Transverse colon (tissue), 4 donors: Measurements from ENCODE around the gene RDX. TPM values are rescaled to one million over a fixed set of nuclear protein-coding genes. Genes with fewer than 3 reads are reported as not detected.

Experiments used
- DNase-seq: peaks from one replicate; pipeline ENCODE4 v3.0.0-alpha.2; 2019
- H3K27ac ChIP-seq, 4 donors: fragments of 200-600 bp; sonication (generic); 2 replicates each; pipeline ENCODE4 v1.5.1; 2016 to 2018; ENCODE audit warnings: inconsistent platforms in 4 of 4
- H3K27me3 ChIP-seq: fragments of 200-600 bp; sonication (generic); 2 replicates; pipeline ENCODE4 v1.5.1; 2017; ENCODE audit warnings: inconsistent platforms
- H3K36me3 ChIP-seq, 4 donors: fragments of 200-600 bp; sonication (generic); 2 replicates each; pipeline ENCODE4 v1.5.1; 2017 to 2019; ENCODE audit warnings: inconsistent platforms in 4 of 4
- H3K4me1 ChIP-seq, 4 donors: fragments of 200-600 bp; sonication (generic); 2 replicates each; pipeline ENCODE4 v1.5.1; 2017 to 2020; ENCODE audit warnings: inconsistent platforms in 4 of 4
- H3K4me3 ChIP-seq, 4 donors: fragments of 200-600 bp; sonication (generic); 1 replicate in 1 of 4; 2 replicates in 3 of 4; pipeline versions ENCODE4 v1.5.1 to v1.6.1; 2017 to 2019; ENCODE audit warnings: inconsistent platforms in 4 of 4
- H3K9me3 ChIP-seq, 2 donors: fragments of 200-600 bp; sonication (generic); 2 replicates each; pipeline ENCODE4 v1.5.1; 2017 to 2019; ENCODE audit warnings: inconsistent platforms in 2 of 2
- EP300 ChIP-seq: sonication (generic); formaldehyde crosslinking; IDR thresholded peaks from one replicate; pipeline ENCODE4 v1.6.1; 2017; ENCODE audit warnings: antibody characterized with exemption, low read depth
- POLR2A ChIP-seq: fragments of 450-650 bp; IDR thresholded peaks from one replicate; pipeline ENCODE4 v1.6.1; 2016; ENCODE audit warnings: antibody characterized with exemption, mild to moderate bottlenecking, moderate library complexity
- POLR2AphosphoS5 ChIP-seq, 3 donors: sonication (generic); formaldehyde crosslinking; IDR thresholded peaks; one replicate each; pipeline ENCODE4 v1.6.1; 2016; ENCODE audit warnings: antibody characterized with exemption in 3 of 3
- WGBS, 2 donors: methylation state at CpG; one replicate each; pipeline ENCODE4 v1.1.5; 2018; ENCODE audit warnings: low coverage in 1 of 2; 5-methylcytosine and 5-hydroxymethylcytosine counted together
- in situ Hi-C, 4 donors: fragments of 200-750 bp; cut with MboI; loops; one replicate each; pipeline versions ENCODE4 v1.15.0 to v1.15.1; 2017; ENCODE audit warnings: low sequenced_read_pairs in 3 of 4, low pct_ligation_motif_present in 1 of 4, low pct_unique_long_range_greater_than_20kb in 1 of 4
- intact Hi-C: fragments of 100-400 bp; cut with DNase I; formaldehyde crosslinking; loops from one replicate; pipeline ENCODE4 v1.15.1; 2023; ENCODE audit warnings: low total_unique reads
- total RNA-seq, 4 donors: library from RNA; depleted of rRNA; stranded (reverse); fragments of >200 nt; gene quantifications; one replicate each; pipeline ENCODE4 v1.1.0, GENCODE V29; 2016
- TF ChIP-seq, protein P1 (sequence below), 5 experiments: fragments of 200-600 bp in 3 of 5; fragments of 450-650 bp in 2 of 5; sonication (generic) in 3 of 5; IDR thresholded peaks; 1 replicate in 2 of 5; 2 replicates in 3 of 5; pipeline ENCODE4 v1.5.1; 2016 to 2017; ENCODE audit warnings: antibody characterized with exemption in 5 of 5, inconsistent platforms in 3 of 5, mild to moderate bottlenecking in 2 of 5, moderate library complexity in 1 of 5

The RDX gene
- total RNA-seq, 4 donors from 2014 or later, result 16.8 to 34.8 (median 21.9) TPM

DNA sequence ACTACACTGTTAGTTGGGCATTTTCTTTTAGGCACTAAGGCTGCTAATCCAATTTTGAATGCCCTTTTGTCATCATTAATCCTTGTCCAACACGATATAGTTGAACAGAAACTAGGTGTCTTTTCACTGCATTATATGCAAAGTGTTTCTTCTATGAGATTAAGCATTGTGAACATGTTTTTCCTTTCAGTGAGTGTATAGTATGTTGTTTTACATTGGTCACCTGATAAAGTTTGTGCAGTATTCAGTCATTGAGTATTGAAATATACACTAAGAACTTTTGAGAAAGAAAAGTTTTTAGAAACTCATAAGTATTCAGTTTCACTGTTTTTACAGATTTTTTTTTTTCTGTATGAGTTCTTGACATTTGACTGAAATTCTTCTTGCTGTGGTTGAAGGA lies 144.2 kb downstream of the RDX start:
- intact Hi-C loops, result no loop called here
- 70 to 74% methylated on average over 1 of the region's 1 CpG for WGBS, 2 donors

DNA sequence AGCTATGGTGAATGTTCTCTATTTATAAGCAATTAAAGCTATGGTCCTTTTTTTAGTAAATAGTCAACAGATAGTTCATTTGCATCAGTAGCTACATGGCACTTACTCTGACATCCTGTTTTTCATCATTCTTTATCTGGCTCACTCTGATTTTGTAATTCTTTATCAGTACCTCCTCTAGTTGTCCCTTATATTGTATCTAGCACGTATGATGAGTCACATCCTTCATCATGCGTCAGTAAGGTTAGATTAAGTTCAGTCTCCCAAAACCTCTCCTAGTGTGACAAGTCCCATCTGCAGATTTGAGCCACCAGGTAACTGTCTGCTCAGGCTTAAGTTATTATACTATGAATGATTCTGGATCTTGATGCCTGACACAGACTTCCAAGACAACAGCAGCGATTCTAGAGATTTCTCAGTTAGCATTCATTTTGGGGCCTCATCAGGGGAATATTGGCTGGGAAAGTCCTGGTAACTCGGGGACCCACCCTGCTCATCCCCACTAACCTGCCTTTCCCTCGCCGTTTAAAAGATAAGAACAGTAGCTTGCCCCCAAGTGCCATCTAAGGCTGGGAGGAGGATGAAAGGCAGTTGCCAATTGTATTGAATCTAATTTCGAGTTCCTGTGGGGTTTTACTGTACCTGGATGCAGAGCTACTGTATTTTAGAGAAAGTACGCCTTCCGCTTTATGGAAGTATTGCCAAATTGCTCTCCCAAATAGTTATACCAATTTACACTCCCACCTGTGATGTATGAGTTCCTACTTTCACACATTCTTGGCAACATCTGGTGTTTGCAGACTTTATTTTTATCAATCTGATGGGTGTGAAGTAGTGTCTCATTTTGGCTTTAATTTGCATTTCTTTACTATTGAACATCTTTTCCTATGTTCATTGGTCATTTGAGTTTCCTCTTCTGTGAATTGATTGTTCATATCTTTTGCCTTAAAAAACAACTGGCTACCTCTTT lies 147.4 kb downstream of the RDX start:
- intact Hi-C loops, result no loop called here
- Histone ChIP-seq H3K27me3 (no peaks in the 10 kb centered on the region), H3K4me3 (no peak overlapping the region), H3K36me3 (peaks cover 0 to 8% (median 0%) of the 10 kb centered on the region in 4 donors), H3K4me1 (peaks cover 0 to 15% (median 0%) of the 10 kb centered on the region in 4 donors), H3K9me3 (no peaks in the 10 kb centered on the region), H3K27ac (no peak overlapping the region)
- in situ Hi-C loops, result no loop called here
- TF ChIP-seq POLR2A, result no peak
- TF ChIP-seq, protein P1, sequence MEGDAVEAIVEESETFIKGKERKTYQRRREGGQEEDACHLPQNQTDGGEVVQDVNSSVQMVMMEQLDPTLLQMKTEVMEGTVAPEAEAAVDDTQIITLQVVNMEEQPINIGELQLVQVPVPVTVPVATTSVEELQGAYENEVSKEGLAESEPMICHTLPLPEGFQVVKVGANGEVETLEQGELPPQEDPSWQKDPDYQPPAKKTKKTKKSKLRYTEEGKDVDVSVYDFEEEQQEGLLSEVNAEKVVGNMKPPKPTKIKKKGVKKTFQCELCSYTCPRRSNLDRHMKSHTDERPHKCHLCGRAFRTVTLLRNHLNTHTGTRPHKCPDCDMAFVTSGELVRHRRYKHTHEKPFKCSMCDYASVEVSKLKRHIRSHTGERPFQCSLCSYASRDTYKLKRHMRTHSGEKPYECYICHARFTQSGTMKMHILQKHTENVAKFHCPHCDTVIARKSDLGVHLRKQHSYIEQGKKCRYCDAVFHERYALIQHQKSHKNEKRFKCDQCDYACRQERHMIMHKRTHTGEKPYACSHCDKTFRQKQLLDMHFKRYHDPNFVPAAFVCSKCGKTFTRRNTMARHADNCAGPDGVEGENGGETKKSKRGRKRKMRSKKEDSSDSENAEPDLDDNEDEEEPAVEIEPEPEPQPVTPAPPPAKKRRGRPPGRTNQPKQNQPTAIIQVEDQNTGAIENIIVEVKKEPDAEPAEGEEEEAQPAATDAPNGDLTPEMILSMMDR (IDR thresholded peaks at IDR 0.05), result no peak
- no peak for TF ChIP-seq EP300
- no peak for TF ChIP-seq POLR2AphosphoS5 (IDR thresholded peaks at IDR 0.05)
- DNase-seq, result no peak
- 69 to 72% methylated on average over 6 to 9 of the region's 9 CpGs for whole genome bisulfite sequencing, 2 donors

More for the DNA sequence above, 144.2 kb downstream of the RDX start:
- H3K27me3 ChIP-seq, result no peaks in the 10 kb centered on the region
- in situ Hi-C loops, result loop anchor here in 1 of 4 donors (25.0 kb wide), 1 partner anchor 190 kb away; no protein-coding TSS in a partner anchor
- no peak overlapping the region for H3K4me3 ChIP-seq
- TF ChIP-seq EP300, result no peak
- no peak for TF ChIP-seq POLR2AphosphoS5 (IDR thresholded peaks at IDR 0.05)
- no peak for TF ChIP-seq POLR2A
- TF ChIP-seq, protein P1 (IDR thresholded peaks at IDR 0.05), result no peak
- no peaks in the 10 kb centered on the region for H3K9me3 ChIP-seq
- no peak overlapping the region for H3K27ac ChIP-seq
- DNase-seq, result no peak
- peaks cover 0 to 15% (median 0%) of the 10 kb centered on the region in 4 donors for H3K4me1 ChIP-seq
- H3K36me3 ChIP-seq, result peaks cover 0 to 8% (median 0%) of the 10 kb centered on the region in 4 donors

DNA sequence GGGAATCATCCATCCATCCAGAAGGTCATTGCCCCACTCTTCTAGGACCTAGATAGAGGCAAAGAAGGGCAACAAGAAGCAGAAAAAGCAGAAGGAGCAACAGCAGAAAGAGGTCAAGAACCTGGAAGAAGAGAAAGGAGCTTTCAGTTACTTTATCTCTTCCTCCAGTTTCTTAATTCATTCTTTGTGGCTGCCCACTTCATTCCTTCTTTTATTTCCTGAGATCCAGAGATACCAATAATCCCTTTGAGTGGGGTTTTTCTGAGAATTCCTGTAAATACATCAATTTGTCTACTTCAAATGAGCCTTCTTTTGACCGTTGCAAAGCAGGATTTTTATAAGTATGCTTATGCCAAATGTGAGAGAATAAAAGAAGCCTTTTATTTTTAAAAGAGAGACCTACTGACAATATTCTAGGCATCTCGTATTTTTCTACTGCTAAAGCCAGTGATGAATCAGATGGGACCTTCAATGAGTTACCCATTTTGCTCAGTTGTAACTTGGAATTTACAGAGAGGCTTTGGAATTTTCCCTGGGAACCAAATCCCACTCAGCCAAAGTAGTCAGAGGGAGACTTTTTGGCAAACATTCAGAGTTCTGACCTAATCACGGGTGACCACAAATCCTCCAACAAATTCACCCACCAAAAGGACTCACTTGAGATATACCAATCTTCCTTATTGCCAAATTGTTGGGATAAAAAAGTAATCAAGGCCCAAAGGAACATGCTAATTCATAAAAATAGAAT lies 148.3 kb downstream of the RDX start:
- no peak overlapping the region for H3K27ac ChIP-seq
- H3K9me3 ChIP-seq, result no peaks in the 10 kb centered on the region
- in situ Hi-C loops (no loop called here), intact Hi-C loops (no loop called here)
- H3K27me3 ChIP-seq, result no peaks in the 10 kb centered on the region
- WGBS, 2 donors, result 48 to 67% methylated on average over 3 of the region's 3 CpGs
- peaks cover 0 to 15% (median 0%) of the 10 kb centered on the region in 4 donors for H3K4me1 ChIP-seq
- no peak overlapping the region for H3K4me3 ChIP-seq
- no peak for DNase-seq
- no peaks in the 10 kb centered on the region for H3K36me3 ChIP-seq
- no peak for TF ChIP-seq EP300
- no peak for TF ChIP-seq POLR2AphosphoS5 (IDR thresholded peaks at IDR 0.05)
- TF ChIP-seq, protein P1 (IDR thresholded peaks at IDR 0.05), result no peak
- TF ChIP-seq POLR2A, result no peak

DNA sequence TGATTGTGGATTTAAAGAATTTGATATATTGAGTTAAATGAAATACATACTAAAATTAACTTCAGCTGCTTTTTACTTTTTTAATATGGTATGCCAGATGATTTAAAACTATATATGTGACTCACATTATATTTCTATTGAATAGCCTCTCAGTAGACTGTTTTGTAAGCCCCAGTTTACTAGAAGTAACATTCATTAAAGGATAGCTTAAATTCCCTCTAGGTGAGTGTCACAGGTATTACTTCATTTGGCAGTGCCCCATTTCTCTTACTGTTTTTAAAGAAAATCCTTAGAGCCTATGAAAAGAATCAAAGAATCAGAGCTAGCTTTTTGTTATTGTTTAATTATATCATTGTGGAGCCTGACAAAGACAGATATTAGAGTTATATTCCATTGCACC lies 154.6 kb downstream of the RDX start:
- no peaks in the 10 kb centered on the region for H3K9me3 ChIP-seq
- no peak overlapping the region for H3K4me3 ChIP-seq
- no peaks in the 10 kb centered on the region for H3K4me1 ChIP-seq
- intact Hi-C loops (no loop called here), in situ Hi-C loops (no loop called here)
- H3K27ac ChIP-seq, result no peak overlapping the region
- H3K36me3 ChIP-seq, result no peaks in the 10 kb centered on the region
- DNase-seq, result no peak
- H3K27me3 ChIP-seq, result no peaks in the 10 kb centered on the region
- TF ChIP-seq POLR2AphosphoS5 (IDR thresholded peaks at IDR 0.05), result no peak
- TF ChIP-seq, protein P1 (IDR thresholded peaks at IDR 0.05), result no peak
- TF ChIP-seq POLR2A, result no peak
- TF ChIP-seq EP300, result no peak
